GM10266 (cell line): ENCODE data around the gene UCN3.

Source experiments
- DNase-seq: peaks from one replicate; pipeline ENCODE4 v3.0.0; 2012; ENCODE audit errors: extremely low spot score
- TF ChIP-seq, protein P1 (sequence below): IDR thresholded peaks from 2 replicates; pipeline ENCODE4 v1.5.1; 2012; ENCODE audit warnings: mild to moderate bottlenecking, low read depth; ENCODE audit not compliant: control insufficient read depth, insufficient read depth; ENCODE audit errors: missing control alignments

Gene UCN3

GRCh38 chr10:5393529-5393928 is 28.8 kb downstream of the UCN3 start:
- TF ChIP-seq, protein P1, sequence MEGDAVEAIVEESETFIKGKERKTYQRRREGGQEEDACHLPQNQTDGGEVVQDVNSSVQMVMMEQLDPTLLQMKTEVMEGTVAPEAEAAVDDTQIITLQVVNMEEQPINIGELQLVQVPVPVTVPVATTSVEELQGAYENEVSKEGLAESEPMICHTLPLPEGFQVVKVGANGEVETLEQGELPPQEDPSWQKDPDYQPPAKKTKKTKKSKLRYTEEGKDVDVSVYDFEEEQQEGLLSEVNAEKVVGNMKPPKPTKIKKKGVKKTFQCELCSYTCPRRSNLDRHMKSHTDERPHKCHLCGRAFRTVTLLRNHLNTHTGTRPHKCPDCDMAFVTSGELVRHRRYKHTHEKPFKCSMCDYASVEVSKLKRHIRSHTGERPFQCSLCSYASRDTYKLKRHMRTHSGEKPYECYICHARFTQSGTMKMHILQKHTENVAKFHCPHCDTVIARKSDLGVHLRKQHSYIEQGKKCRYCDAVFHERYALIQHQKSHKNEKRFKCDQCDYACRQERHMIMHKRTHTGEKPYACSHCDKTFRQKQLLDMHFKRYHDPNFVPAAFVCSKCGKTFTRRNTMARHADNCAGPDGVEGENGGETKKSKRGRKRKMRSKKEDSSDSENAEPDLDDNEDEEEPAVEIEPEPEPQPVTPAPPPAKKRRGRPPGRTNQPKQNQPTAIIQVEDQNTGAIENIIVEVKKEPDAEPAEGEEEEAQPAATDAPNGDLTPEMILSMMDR = no peak

GRCh38 chr10:5395168-5395567 is 30.4 kb downstream of the UCN3 start:
- TF ChIP-seq, protein P1 = no peak
- DNase-seq = no peak

More at GRCh38 chr10:5393529-5393928, 28.8 kb downstream of the UCN3 start:
- DNase-seq = no peak

DNA sequence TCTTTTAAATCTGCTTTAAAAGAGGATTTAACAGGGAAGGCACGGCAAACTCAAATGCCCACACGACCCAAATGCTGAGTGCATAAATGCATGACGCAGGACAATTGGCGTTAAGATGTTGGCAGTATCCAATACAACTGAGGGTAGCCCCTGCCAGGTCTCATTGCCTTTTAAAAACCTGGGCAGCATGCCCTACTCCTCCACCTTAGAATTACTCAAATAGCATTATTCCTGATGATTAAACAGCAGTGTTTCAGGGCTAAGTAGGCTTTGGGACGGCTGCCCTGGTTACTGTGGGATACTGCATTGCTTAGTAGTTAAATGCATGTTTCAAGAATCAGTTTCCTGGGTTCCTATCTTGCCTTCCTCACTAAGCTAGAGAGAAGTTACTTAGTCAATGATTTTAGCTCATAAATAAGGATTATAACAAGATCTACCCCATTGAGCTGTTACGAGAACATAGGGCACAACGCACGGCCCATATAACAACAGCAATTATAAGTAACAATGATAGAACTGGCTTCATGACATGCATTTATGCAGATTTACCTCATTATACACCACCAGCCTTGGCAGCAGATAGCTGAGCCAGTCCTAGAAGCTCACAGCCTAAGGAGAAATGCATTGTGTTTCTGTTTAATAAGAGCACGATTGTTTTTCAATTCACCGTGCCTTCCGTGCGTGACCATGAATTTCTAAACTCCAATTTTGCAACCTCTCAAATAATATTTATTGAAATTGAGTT is 32.0 kb downstream of the UCN3 start:
- TF ChIP-seq, protein P1 = no peak
- DNase-seq = no peak

DNA sequence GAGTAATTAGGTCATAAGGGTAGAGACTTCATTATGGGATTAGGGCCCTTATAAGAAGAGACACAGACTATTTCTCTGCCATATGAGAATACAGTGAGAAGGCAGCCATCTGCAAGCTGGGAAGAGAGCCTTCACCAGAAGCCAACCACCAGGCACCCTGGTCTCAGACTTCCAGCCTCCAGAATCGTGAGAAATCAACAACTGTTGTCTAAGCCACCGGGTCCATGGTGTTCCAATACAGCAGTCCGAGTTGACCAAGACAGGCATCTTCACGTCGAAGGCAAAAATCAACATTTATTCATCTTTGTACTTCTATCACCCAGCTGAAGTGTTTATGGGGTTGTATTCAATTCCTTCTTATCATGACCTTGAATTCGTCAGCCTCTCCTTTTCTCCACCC is 34.6 kb downstream of the UCN3 start:
- no peak for DNase-seq
- TF ChIP-seq, protein P1 = no peak

DNA sequence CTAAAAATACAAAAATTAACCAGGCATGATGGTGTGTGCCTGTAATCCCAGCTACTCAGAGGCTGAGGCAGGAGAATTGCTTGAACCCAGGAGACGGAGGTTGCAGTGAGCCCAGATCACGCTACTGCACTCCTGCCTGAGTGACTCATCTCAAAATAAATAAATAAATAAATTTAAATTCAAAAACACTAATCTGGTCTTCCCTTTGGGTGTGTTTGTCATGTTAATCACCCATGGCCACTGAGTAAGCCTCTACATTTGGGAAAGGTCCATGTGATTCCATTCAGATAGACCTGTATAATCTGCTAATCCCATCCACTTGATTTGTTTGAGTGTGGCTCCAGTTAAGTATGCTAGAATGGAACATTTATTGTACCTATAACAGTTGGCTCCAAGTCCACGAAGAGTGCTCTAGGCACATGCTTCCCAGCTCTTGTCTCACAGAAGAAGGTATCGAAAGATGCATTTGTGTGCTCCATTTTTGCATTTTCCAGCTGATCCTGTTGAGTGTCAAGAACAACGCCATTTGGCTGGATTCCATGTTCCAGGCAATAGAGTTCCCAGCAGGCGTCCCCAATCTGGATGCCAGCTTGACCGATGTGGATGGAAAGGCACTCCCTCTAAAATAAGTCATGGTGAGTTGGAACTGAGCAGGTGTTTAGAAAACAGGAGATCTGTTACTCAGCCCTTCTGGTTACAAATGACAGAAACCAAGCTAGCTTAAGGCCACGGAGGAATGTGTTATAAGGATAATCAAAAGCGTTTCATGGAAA is 35.9 kb downstream of the UCN3 start:
- TF ChIP-seq, protein P1 = no peak

GRCh38 chr10:5402798-5403197 is 38.0 kb downstream of the UCN3 start:
- TF ChIP-seq, protein P1 = no peak
- no peak for DNase-seq

More for the DNA sequence above, 35.9 kb downstream of the UCN3 start:
- no peak for DNase-seq

- DNase-seq = no peak
- TF ChIP-seq, protein P1 = no peak
Observed at GRCh38 chr10:5404208-5405041, 39.7 kb downstream of the UCN3 start, which contains the start of gene TUBAL3. Gene TUBAL3, minus strand, starts transcription at chr10:5404828. Its CDS starts 36 bp downstream, at chr10:5404792.
